Endothelial cell of umbilical vein (primary cell): ENCODE measurements around the gene CRYBA4. TPM values are rescaled to one million over a fixed set of nuclear protein-coding genes. Genes with fewer than 3 reads are reported as not detected.

Experiments
- BruUV-seq: library from RNA; stranded (reverse); fragments of 400-500 nt; replicated peaks from 2 replicates; lab custom pipeline; 2021; lab: Mats Ljungman, UMichigan
- CTCF ChIA-PET: fragments of 300-600, 350-600 bp; sonication (Branson Sonifier 250); formaldehyde crosslinking; loops from one replicate; lab custom pipeline; 2021; ENCODE audit warnings: antibody characterized with exemption, inconsistent platforms; lab: Charles Lee
- POLR2A ChIA-PET: fragments of 300-600, 350-600 bp; sonication (Branson Sonifier 250); formaldehyde crosslinking; loops from one replicate; lab custom pipeline; 2021; ENCODE audit warnings: antibody characterized with exemption, inconsistent platforms; lab: Charles Lee
- DNase-seq: peaks from one replicate; pipeline ENCODE4 v3.0.0-alpha.2; 2011; ENCODE audit warnings: low read depth, low spot score
- FAIRE-seq: peaks from 2 replicates; lab custom pipeline; 2011; peaks lifted over from hg19 to GRCh38; lab: Jason Lieb, UNC
- H2AFZ ChIP-seq: 2 replicates; pipeline ENCODE4 v1.6.0; 2012; ENCODE audit warnings: low read depth, low read length, control low read depth, inconsistent platforms
- H3K27ac ChIP-seq: 2 replicates; pipeline ENCODE4 v1.5.1; 2011; ENCODE audit warnings: low read depth, mild to moderate bottlenecking, control low read depth, low read length, moderate library complexity; ENCODE audit not compliant: insufficient read depth
- H3K27me3 ChIP-seq, 2 experiments: 2 replicates each; pipeline versions ENCODE4 v1.6.0 to v1.6.1; 2011; ENCODE audit warnings: low read length in 2 of 2, mixed read lengths in 1 of 2; ENCODE audit not compliant: control insufficient read depth in 2 of 2, insufficient read depth in 2 of 2
- H3K36me3 ChIP-seq, 2 experiments: 2 replicates in 1 of 2; 3 replicates in 1 of 2; pipeline ENCODE4 v1.5.1; 2011; ENCODE audit warnings: low read length in 2 of 2, mild to moderate bottlenecking in 1 of 2, moderate library complexity in 1 of 2; ENCODE audit not compliant: control insufficient read depth in 2 of 2, insufficient read depth in 2 of 2; ENCODE audit errors: extremely low read depth in 1 of 2
- H3K4me1 ChIP-seq: 3 replicates; pipeline ENCODE4 v1.5.1; 2011; ENCODE audit warnings: mild to moderate bottlenecking, low read length; ENCODE audit not compliant: control insufficient read depth, insufficient read depth; ENCODE audit errors: extremely low read depth
- H3K4me2 ChIP-seq: 2 replicates; pipeline ENCODE4 v1.6.1; 2011; ENCODE audit warnings: low read length, control low read depth, mixed read lengths; ENCODE audit not compliant: insufficient read depth
- H3K4me3 ChIP-seq, 3 experiments: fragments of 200-600 bp in 1 of 3; sonication (generic), shearing (Covaris generic) in 1 of 3; replicated peaks in 1 of 3; 2 replicates each; pipeline ENCODE4 v1.5.1; 2011 to 2016; ENCODE audit warnings: control low read depth in 3 of 3, low read length in 3 of 3, mild to moderate bottlenecking in 2 of 3, inconsistent platforms in 1 of 3, low read depth in 1 of 3, moderate library complexity in 1 of 3; ENCODE audit not compliant: insufficient read depth in 1 of 3
- H3K79me2 ChIP-seq: 2 replicates; pipeline ENCODE4 v1.6.0; 2012; ENCODE audit warnings: low read length, inconsistent platforms; ENCODE audit not compliant: control insufficient read depth, insufficient read depth
- H3K9ac ChIP-seq: replicated peaks from 2 replicates; pipeline ENCODE3; 2011; ENCODE audit warnings: low read length, control low read depth; ENCODE audit not compliant: insufficient read depth; ENCODE audit errors: extremely low read depth
- H3K9me1 ChIP-seq: replicated peaks from 3 replicates; pipeline ENCODE4 v1.6.0; 2011; ENCODE audit warnings: mild to moderate bottlenecking, low read length; ENCODE audit not compliant: control insufficient read depth, insufficient read depth; ENCODE audit errors: extremely low read depth
- H3K9me3 ChIP-seq: replicated peaks from 2 replicates; pipeline ENCODE4 v1.5.1; 2012; ENCODE audit warnings: low read length, inconsistent platforms; ENCODE audit not compliant: control insufficient read depth, insufficient read depth
- H4K20me1 ChIP-seq: replicated peaks from 2 replicates; pipeline ENCODE3; 2011; ENCODE audit warnings: mild to moderate bottlenecking, low read length; ENCODE audit not compliant: control insufficient read depth, insufficient read depth; ENCODE audit errors: extremely low read depth
- EZH2 ChIP-seq: IDR thresholded peaks from 2 replicates; pipeline ENCODE4 v1.6.1; 2012; ENCODE audit warnings: borderline replicate concordance, low read depth, mild to moderate bottlenecking, moderate library complexity, low read length, inconsistent platforms; ENCODE audit not compliant: severe bottlenecking
- GATA2 ChIP-seq: IDR thresholded peaks from 2 replicates; pipeline ENCODE4 v1.7.0; 2011; ENCODE audit warnings: low read depth, mild to moderate bottlenecking, moderate library complexity, mixed read lengths, low read length; ENCODE audit not compliant: insufficient read length, insufficient read depth
- JUN ChIP-seq: IDR thresholded peaks from 2 replicates; pipeline ENCODE4 v1.6.1; 2011; ENCODE audit warnings: borderline replicate concordance, low read depth; ENCODE audit not compliant: insufficient read length, insufficient read depth
- POLR2AphosphoS5 ChIP-seq: IDR thresholded peaks from 2 replicates; pipeline ENCODE4 v1.6.1; 2012; ENCODE audit warnings: low read depth, mild to moderate bottlenecking, control low read depth, low read length, moderate library complexity; ENCODE audit not compliant: insufficient read depth
- dilution Hi-C: fragments of 300-500 bp; cut with MboI; formaldehyde crosslinking; loops from one replicate; pipeline ENCODE4 v1.15.0; 2019; ENCODE audit warnings: low sequenced_read_pairs; ENCODE audit not compliant: extremely low pct_ligation_motif_present
- intact Hi-C: fragments of 100-400 bp; cut with micrococcal nuclease; formaldehyde crosslinking; loops from one replicate; pipeline ENCODE4 v1.10.0; 2022
- polyA plus RNA-seq, 4 experiments: library from polyadenylated mRNA; depleted of rRNA in 3 of 4; stranded (reverse) in 3 of 4; unstranded in 1 of 4; fragments of >200 nt; gene quantifications; 2 replicates each; pipeline versions ENCODE4 v1.2.1 to v1.2.3, GENCODE V29; 2011 to 2012; ENCODE audit warnings: missing spikeins in 1 of 4
- total RNA-seq: library from RNA; stranded (reverse); gene quantifications from 2 replicates; pipeline ENCODE4 v1.2.3, GENCODE V29; 2021
- TF ChIP-seq, protein P1 (sequence below), 2 donors: IDR thresholded peaks; 1 replicate in 1 of 2; 2 replicates in 1 of 2; pipeline ENCODE4 v1.5.1; 2011; ENCODE audit warnings: low read length in 2 of 2, mild to moderate bottlenecking in 2 of 2, moderate library complexity in 2 of 2, control low read depth in 1 of 2, inconsistent platforms in 1 of 2, low read depth in 1 of 2; ENCODE audit not compliant: insufficient read depth in 1 of 2; ENCODE audit errors: extremely low read depth in 1 of 2

The CRYBA4 gene
- total and polyA plus RNA-seq, 2 donors (not counting 3 experiments of a cell fraction or from before 2014, with no cell fraction given) = not detected

DNA sequence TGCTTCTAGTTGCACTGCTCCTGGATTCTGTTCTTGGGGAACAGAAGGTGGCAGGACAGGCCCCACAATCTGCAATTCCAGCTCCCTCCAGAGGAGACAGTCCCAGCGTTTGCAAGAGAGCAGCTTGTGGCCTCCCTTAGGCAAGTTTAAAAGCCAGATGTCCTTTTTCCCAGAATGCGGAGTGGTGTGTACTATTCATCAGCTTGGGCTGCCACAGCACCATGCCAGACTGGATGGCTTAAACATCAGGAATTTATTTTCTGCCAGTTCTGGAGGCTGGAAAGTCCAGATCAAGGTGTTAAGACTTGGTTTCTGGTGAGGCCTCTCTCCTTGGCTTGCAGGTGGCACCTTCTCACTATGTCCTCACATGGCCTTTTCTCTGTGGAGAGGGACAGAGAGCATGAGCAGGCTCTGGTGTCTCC lies 47.3 kb downstream of the CRYBA4 start:
- no peaks in the 10 kb centered on the region for H3K36me3 ChIP-seq
- dilution Hi-C loops = no loop called here
- intact Hi-C loops = no loop called here
- peak; percentile 55 for DNase-seq
- TF ChIP-seq POLR2AphosphoS5 = no peak
- TF ChIP-seq, protein P1, sequence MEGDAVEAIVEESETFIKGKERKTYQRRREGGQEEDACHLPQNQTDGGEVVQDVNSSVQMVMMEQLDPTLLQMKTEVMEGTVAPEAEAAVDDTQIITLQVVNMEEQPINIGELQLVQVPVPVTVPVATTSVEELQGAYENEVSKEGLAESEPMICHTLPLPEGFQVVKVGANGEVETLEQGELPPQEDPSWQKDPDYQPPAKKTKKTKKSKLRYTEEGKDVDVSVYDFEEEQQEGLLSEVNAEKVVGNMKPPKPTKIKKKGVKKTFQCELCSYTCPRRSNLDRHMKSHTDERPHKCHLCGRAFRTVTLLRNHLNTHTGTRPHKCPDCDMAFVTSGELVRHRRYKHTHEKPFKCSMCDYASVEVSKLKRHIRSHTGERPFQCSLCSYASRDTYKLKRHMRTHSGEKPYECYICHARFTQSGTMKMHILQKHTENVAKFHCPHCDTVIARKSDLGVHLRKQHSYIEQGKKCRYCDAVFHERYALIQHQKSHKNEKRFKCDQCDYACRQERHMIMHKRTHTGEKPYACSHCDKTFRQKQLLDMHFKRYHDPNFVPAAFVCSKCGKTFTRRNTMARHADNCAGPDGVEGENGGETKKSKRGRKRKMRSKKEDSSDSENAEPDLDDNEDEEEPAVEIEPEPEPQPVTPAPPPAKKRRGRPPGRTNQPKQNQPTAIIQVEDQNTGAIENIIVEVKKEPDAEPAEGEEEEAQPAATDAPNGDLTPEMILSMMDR (IDR thresholded peaks at IDR 0.05; ENCODE audit: extremely low read depth in 1 of 2, insufficient read depth in 1 of 2, low read depth in 1 of 2, low read length in 2 of 2) = peak; percentile 30 to 65
- peaks cover 6% of the 10 kb centered on the region for H3K79me2 ChIP-seq
- H3K9ac ChIP-seq = no peak overlapping the region
- FAIRE-seq = peak; percentile 60
- CTCF ChIA-PET = interaction anchor here (1.0 kb wide), 1 partner anchor 305 kb away, joined by 5 read pairs; no protein-coding TSS in a partner anchor
- H3K4me2 ChIP-seq = no peak overlapping the region
- no peak overlapping the region for H3K4me3 ChIP-seq
- peaks cover 18% of the 10 kb centered on the region for H3K4me1 ChIP-seq
- POLR2A ChIA-PET = no interaction called here
- H3K9me3 ChIP-seq = no peaks in the 10 kb centered on the region
- H2AFZ ChIP-seq = no peak overlapping the region
- no peak overlapping the region for H3K27ac ChIP-seq
- H4K20me1 ChIP-seq = no peaks in the 10 kb centered on the region
- peaks cover 0 to 5% of the 10 kb centered on the region in 2 experiments for H3K27me3 ChIP-seq
- BruUV-seq = no TSS peak
- H3K9me1 ChIP-seq = no peaks in the 10 kb centered on the region

- TF ChIP-seq EZH2 (no peak), JUN (no peak), GATA2 (no peak)
- TF ChIP-seq, protein P1 (IDR thresholded peaks at IDR 0.05; ENCODE audit: extremely low read depth in 1 of 2, insufficient read depth in 1 of 2, low read depth in 1 of 2, low read length in 2 of 2) = no peak
- no peak overlapping the region for H2AFZ ChIP-seq
- no peaks in the 10 kb centered on the region for H3K36me3 ChIP-seq
- H4K20me1 ChIP-seq = no peaks in the 10 kb centered on the region
- no peak overlapping the region for H3K4me2 ChIP-seq
- no peak overlapping the region for H3K4me3 ChIP-seq
- H3K9me3 ChIP-seq = no peaks in the 10 kb centered on the region
- FAIRE-seq (no peak), DNase-seq (no peak)
- H3K9me1 ChIP-seq = no peaks in the 10 kb centered on the region
- H3K79me2 ChIP-seq = peaks cover 15% of the 10 kb centered on the region
- CTCF ChIA-PET = no interaction called here
- no peak overlapping the region for H3K27ac ChIP-seq
- peaks cover 21% of the 10 kb centered on the region for H3K4me1 ChIP-seq
- dilution Hi-C loops = no loop called here
- peaks cover 0 to 5% of the 10 kb centered on the region in 2 experiments for H3K27me3 ChIP-seq
- POLR2A ChIA-PET = no interaction called here
- H3K9ac ChIP-seq = no peak overlapping the region
- BruUV-seq = no TSS peak
- intact Hi-C loops = loop anchor here (5.0 to 10.0 kb wide), 3 partner anchors 62 to 754 kb away; no protein-coding TSS in a partner anchor
Observed at GRCh38 chr22:26670459-26670858, 48.7 kb downstream of the CRYBA4 start.
